Measurements from ENCODE around the gene CCDC154. TPM values are rescaled to one million over a fixed set of nuclear protein-coding genes. Genes with fewer than 3 reads are reported as not detected.

CCDC154 gene
- total RNA-seq, 4 donors from 2014 or later, result 0.48 to 5.3 (median 0.51) TPM; not detected in 1

GRCh38 chr16:1407753-1408152 lies 36.6 kb downstream of the CCDC154 start:
- Histone ChIP-seq H3K27me3 (no peaks in the 10 kb centered on the region), H3K4me1 (peaks cover 3 to 24% of the 10 kb centered on the region in 2 donors), H3K4me3 (peak overlapping the region in 1 of 2 donors; percentile 27), H3K27ac (peak overlapping the region; percentile 46 to 53), H3K9me3 (no peaks in the 10 kb centered on the region), H3K36me3 (no peaks in the 10 kb centered on the region)
- peak in 1 of 2 donors; percentile 38 for DNase-seq
- intact Hi-C loops (cut with DNase I; ENCODE audit: low total_unique reads), result no loop called here
- TF ChIP-seq, protein P1, sequence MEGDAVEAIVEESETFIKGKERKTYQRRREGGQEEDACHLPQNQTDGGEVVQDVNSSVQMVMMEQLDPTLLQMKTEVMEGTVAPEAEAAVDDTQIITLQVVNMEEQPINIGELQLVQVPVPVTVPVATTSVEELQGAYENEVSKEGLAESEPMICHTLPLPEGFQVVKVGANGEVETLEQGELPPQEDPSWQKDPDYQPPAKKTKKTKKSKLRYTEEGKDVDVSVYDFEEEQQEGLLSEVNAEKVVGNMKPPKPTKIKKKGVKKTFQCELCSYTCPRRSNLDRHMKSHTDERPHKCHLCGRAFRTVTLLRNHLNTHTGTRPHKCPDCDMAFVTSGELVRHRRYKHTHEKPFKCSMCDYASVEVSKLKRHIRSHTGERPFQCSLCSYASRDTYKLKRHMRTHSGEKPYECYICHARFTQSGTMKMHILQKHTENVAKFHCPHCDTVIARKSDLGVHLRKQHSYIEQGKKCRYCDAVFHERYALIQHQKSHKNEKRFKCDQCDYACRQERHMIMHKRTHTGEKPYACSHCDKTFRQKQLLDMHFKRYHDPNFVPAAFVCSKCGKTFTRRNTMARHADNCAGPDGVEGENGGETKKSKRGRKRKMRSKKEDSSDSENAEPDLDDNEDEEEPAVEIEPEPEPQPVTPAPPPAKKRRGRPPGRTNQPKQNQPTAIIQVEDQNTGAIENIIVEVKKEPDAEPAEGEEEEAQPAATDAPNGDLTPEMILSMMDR (IDR thresholded peaks at IDR 0.05), result no peak
- TF ChIP-seq POLR2A (IDR thresholded peaks at IDR 0.05), result no peak

DNA sequence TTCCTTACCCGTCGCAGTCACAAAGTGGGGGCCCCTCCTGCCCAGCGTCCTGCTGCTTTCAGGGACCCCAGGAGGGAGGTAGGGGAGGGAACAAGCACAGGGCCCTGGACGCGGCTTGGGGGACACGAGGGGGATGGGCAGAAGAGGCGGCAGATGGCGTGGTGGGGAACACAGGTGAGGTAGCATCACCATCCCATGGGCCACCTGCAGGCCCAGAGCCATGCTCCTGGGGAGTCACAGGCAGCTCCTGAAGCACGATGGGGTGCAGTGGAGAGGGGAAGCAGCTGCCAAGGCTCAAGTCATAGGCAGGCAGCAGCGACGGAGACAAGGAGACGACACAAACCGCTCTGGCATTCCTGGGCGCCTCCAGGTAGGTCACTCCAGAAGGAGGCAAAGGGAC lies 40.6 kb downstream of the CCDC154 start:
- no peaks in the 10 kb centered on the region for H3K27me3 ChIP-seq
- DNase-seq, result no peak
- H3K36me3 ChIP-seq, result no peaks in the 10 kb centered on the region
- no peak overlapping the region for H3K27ac ChIP-seq
- no peak overlapping the region for H3K4me3 ChIP-seq
- intact Hi-C loops (cut with DNase I; ENCODE audit: low total_unique reads), result no loop called here
- H3K9me3 ChIP-seq, result no peaks in the 10 kb centered on the region
- TF ChIP-seq, protein P1 (IDR thresholded peaks at IDR 0.05), result no peak
- TF ChIP-seq POLR2A (IDR thresholded peaks at IDR 0.05), result no peak
- peaks cover 3 to 12% of the 10 kb centered on the region in 2 donors for H3K4me1 ChIP-seq

GRCh38 chr16:1403036-1403435 lies 41.3 kb downstream of the CCDC154 start:
- H3K9me3 ChIP-seq, result no peaks in the 10 kb centered on the region
- no peak for TF ChIP-seq POLR2A (IDR thresholded peaks at IDR 0.05)
- TF ChIP-seq, protein P1 (IDR thresholded peaks at IDR 0.05), result no peak
- peaks cover 0 to 7% of the 10 kb centered on the region in 2 donors for H3K4me1 ChIP-seq
- DNase-seq, result no peak
- no peaks in the 10 kb centered on the region for H3K36me3 ChIP-seq
- intact Hi-C loops (cut with DNase I; ENCODE audit: low total_unique reads), result no loop called here
- no peak overlapping the region for H3K27ac ChIP-seq
- H3K4me3 ChIP-seq, result no peak overlapping the region
- no peaks in the 10 kb centered on the region for H3K27me3 ChIP-seq

DNA sequence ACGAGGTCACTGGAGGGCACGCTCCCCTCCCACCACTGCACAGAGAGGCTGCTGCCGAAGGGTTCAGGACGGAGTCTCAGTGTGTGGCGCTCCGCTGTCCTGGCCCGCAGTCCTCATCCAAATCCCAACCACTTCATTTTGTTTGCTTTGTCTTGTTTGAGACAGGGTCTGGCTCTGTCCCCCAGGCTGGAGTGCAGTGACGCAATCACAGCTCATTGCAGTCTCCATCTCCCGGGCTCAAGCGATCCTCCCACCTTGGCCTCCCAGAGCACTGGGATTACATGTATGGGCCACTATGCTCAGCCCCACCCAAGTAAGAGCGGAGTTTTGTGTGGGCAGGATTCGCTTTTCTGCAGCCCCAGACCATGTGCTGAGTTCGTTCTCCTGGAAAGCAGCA lies 42.6 kb downstream of the CCDC154 start:
- Histone ChIP-seq H3K27me3 (no peaks in the 10 kb centered on the region), H3K4me1 (peaks cover 0 to 3% of the 10 kb centered on the region in 2 donors), H3K9me3 (no peaks in the 10 kb centered on the region), H3K27ac (no peak overlapping the region), H3K36me3 (no peaks in the 10 kb centered on the region), H3K4me3 (no peak overlapping the region)
- no peak for TF ChIP-seq POLR2A (IDR thresholded peaks at IDR 0.05)
- TF ChIP-seq, protein P1 (IDR thresholded peaks at IDR 0.05), result no peak
- intact Hi-C loops (cut with DNase I; ENCODE audit: low total_unique reads), result no loop called here
- no peak for DNase-seq

DNA sequence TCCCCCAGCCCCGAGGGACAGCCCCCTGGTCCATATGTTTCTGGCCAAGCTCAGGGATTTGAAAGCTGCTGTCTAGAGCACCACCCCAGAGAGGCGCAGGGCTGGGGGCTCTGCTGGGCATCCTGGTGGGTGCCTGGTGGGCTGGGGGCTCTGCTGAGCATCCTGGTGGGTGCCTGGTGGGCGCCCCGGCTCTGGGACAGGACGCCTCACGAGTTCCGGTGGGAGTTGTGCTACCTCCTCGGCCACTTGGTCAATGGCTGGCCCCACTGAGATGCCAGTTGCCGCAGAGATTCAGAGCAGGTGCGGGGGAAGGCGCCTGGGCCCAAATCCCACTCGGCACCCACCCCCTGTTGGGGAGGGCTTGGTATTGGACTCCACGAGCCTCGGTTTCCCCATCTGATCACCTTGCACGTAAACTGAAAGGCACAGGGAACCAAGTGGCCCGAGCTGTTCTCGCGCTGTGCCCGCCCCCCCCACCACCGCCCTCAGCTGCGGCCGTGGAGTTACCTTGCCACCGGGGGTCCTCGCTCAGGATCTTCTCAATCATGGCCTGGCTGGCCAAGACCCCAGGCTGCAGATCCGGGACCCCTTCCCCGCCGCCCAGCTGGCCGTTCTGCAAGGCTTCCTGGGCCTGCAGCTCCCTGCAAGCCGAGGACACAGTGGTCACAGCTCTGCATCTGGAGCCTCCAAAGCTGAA lies 43.1 kb downstream of the CCDC154 start:
- H3K27me3 ChIP-seq, result no peaks in the 10 kb centered on the region
- no peak overlapping the region for H3K27ac ChIP-seq
- no peak overlapping the region for H3K4me3 ChIP-seq
- H3K36me3 ChIP-seq, result no peaks in the 10 kb centered on the region
- H3K4me1 ChIP-seq, result peaks cover 0 to 3% of the 10 kb centered on the region in 2 donors
- TF ChIP-seq, protein P1 (IDR thresholded peaks at IDR 0.05), result no peak
- TF ChIP-seq POLR2A (IDR thresholded peaks at IDR 0.05), result no peak
- no peak for DNase-seq
- intact Hi-C loops (cut with DNase I; ENCODE audit: low total_unique reads), result no loop called here
- H3K9me3 ChIP-seq, result no peaks in the 10 kb centered on the region

All from uterus (tissue), 4 donors.